ENCODE measurements around the gene ADIPOR1.

DNA sequence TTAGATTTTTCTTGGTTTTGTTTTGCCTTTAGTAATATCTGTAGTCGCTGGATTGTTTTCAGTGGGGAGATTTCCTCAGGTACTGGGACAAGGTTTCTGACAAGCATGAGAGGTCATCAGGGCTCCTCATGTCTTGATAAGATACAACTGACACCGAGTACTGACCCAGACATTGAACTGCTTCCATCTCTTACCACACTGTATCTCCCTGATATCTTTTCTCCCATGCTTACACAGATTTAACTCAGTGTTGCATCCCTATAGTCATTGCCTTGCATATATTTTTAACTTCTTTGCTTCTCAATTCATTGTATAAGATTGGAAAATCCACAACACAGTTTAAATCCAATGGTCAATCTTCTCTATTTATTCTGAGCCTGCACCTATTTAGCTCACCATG is 21.3 kb upstream of the ADIPOR1 start:
- TF ChIP-seq, protein P1, sequence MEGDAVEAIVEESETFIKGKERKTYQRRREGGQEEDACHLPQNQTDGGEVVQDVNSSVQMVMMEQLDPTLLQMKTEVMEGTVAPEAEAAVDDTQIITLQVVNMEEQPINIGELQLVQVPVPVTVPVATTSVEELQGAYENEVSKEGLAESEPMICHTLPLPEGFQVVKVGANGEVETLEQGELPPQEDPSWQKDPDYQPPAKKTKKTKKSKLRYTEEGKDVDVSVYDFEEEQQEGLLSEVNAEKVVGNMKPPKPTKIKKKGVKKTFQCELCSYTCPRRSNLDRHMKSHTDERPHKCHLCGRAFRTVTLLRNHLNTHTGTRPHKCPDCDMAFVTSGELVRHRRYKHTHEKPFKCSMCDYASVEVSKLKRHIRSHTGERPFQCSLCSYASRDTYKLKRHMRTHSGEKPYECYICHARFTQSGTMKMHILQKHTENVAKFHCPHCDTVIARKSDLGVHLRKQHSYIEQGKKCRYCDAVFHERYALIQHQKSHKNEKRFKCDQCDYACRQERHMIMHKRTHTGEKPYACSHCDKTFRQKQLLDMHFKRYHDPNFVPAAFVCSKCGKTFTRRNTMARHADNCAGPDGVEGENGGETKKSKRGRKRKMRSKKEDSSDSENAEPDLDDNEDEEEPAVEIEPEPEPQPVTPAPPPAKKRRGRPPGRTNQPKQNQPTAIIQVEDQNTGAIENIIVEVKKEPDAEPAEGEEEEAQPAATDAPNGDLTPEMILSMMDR (IDR thresholded peaks at IDR 0.05) = no peak
- TF ChIP-seq POLR2A (IDR thresholded peaks at IDR 0.05) = no peak
